ENCODE measurements around the gene F2R. TPM values are rescaled to one million over a fixed set of nuclear protein-coding genes. Genes with fewer than 3 reads are reported as not detected.

The F2R gene
- total and polyA plus RNA-seq, 2 of the 8 experiments (the other 6 are each of a cell fraction or from before 2014, with no cell fraction given): 23.8 to 29.1 TPM

DNA sequence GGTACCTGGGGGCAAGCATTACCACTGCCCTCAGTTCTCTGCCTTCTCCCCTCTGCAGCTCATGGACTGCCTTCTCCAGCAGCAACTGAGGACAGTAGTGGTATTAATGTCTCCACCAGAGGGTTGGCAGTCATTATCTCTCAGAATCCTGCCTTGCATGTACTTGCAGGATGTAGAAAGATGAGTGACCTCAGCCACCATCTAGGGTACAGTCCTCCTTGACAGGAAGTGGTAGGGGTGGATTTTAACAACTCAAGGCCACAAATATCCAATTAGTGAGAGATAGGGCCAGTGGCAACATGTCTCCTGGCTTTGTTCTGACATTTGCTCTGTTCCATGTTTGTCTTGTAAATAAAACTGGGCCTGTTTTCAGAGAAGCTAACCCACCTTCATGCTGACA lies 47.2 kb downstream of the F2R start:
- FAIRE-seq (no peak), DNase-seq (ENCODE audit: low read depth in 1 of 2, low spot score in 2 of 2) (no peak)
- Histone ChIP-seq H3K14ac (ENCODE audit: insufficient read length) (no peak overlapping the region), H3K56ac (replicated peaks; ENCODE audit: insufficient read length, low read depth, low read length) (no peak overlapping the region), H3K27ac (ENCODE audit: low read depth, low read length) (no peak overlapping the region), H4K91ac (replicated peaks; ENCODE audit: insufficient read length, low read length) (no peak overlapping the region), H4K20me1 (replicated peaks in 1 of 2; ENCODE audit: control insufficient read depth in 1 of 2, insufficient read depth in 2 of 2, low read length in 2 of 2) (no peaks in the 10 kb centered on the region), H3K4ac (replicated peaks; ENCODE audit: insufficient read length, low read depth, low read length) (no peak overlapping the region), H2BK5ac (ENCODE audit: low read depth, low read length) (no peak overlapping the region), H3K79me2 (ENCODE audit: control insufficient read depth in 1 of 2, insufficient read depth in 2 of 2, low read length in 2 of 2) (no peaks in the 10 kb centered on the region), H3K27me3 (replicated peaks in 1 of 4; ENCODE audit: control insufficient read depth in 3 of 4, extremely low read depth in 1 of 4, insufficient read depth in 3 of 4, low read length in 3 of 4) (no peaks in the 10 kb centered on the region), H3K79me1 (ENCODE audit: low read depth, low read length) (no peaks in the 10 kb centered on the region), H3K36me3 (ENCODE audit: control insufficient read depth in 2 of 4, insufficient read depth in 4 of 4, low read length in 3 of 4) (no peaks in the 10 kb centered on the region), H2AFZ (ENCODE audit: low read length) (no peak overlapping the region), H2AK5ac (ENCODE audit: low read depth, low read length) (no peak overlapping the region), H3K4me1 (replicated peaks in 1 of 4; ENCODE audit: control insufficient read depth in 3 of 4, insufficient read depth in 4 of 4, low read length in 3 of 4) (no peaks in the 10 kb centered on the region), H3K23ac (ENCODE audit: insufficient read length) (no peak overlapping the region), H4K8ac (ENCODE audit: extremely low read depth, insufficient read depth, low read length) (no peak overlapping the region), H4K5ac (ENCODE audit: insufficient read length, low read depth, low read length) (no peak overlapping the region), H3K9ac (replicated peaks in 1 of 4; ENCODE audit: extremely low read depth in 1 of 4, low read depth in 3 of 4, low read length in 3 of 4) (no peak overlapping the region), H3K4me3 (ENCODE audit: extremely low read depth in 1 of 4, insufficient read depth in 2 of 4, low read depth in 3 of 4, low read length in 4 of 4) (no peak overlapping the region), H3K23me2 (ENCODE audit: low read depth, low read length) (no peaks in the 10 kb centered on the region), H3K4me2 (ENCODE audit: insufficient read depth in 1 of 2, low read depth in 2 of 2, low read length in 2 of 2) (no peak overlapping the region), H3K9me3 (ENCODE audit: insufficient read depth in 2 of 2, low read depth in 1 of 2, low read length in 1 of 2) (no peaks in the 10 kb centered on the region; a peak in 1 of 4 replicates), H2BK20ac (ENCODE audit: low read length) (no peak overlapping the region), H3K18ac (ENCODE audit: extremely low read depth, low read length) (no peak overlapping the region), H2BK15ac (ENCODE audit: low read length) (no peak overlapping the region), H2BK12ac (ENCODE audit: low read depth, low read length) (no peak overlapping the region), H2BK120ac (replicated peaks; ENCODE audit: low read depth, low read length) (no peak overlapping the region)
- CTCF ChIA-PET (ENCODE audit: partially characterized antibody): interaction anchor here (0.7 to 2.4 kb wide), 3 partner anchors 12 to 93 kb away, joined by 3 to 21 read pairs (median 7); no protein-coding TSS in a partner anchor
- POLR2A ChIA-PET (ENCODE audit: partially characterized antibody): no interaction called here
- TF ChIP-seq TEAD4 (IDR thresholded peaks at IDR 0.05; ENCODE audit: low read depth, low read length) (no peak), CHD2 (IDR thresholded peaks at IDR 0.05; ENCODE audit: low read length) (no peak), POU5F1 (IDR thresholded peaks at IDR 0.05; ENCODE audit: low read depth, low read length) (no peak), MAX (IDR thresholded peaks at IDR 0.05) (no peak), RNF2 (IDR thresholded peaks at IDR 0.05; ENCODE audit: borderline replicate concordance, low read depth, low read length, missing control alignments, poor library complexity, severe bottlenecking) (no peak), TAF7 (optimal IDR thresholded peaks at IDR 0.05; ENCODE audit: borderline replicate concordance, low read depth, low read length) (no peak), ASH2L (IDR thresholded peaks at IDR 0.05; ENCODE audit: low read length) (no peak), CREB1 (IDR thresholded peaks at IDR 0.05) (no peak)

Data from H1 (cell line).